ENCODE data around the gene TBC1D3B.
"Not testable (repeated sequence)": the region's sequence is repeated elsewhere in the genome, so short reads cannot be mapped to it uniquely, and the experiment has no call there.

Gene TBC1D3B

GRCh38 chr17:36127199-36127893, 49.1 kb downstream of the TBC1D3B start:
- no peak for DNase-seq

GRCh38 chr17:36124879-36125824, 51.3 kb downstream of the TBC1D3B start:
- no peak for DNase-seq

- DNase-seq = no peak
These were observed 53.0 kb downstream of the TBC1D3B start for GRCh38 chr17:36123431-36123830.

- not testable (repeated sequence) for DNase-seq
These were observed 55.3 kb downstream of the TBC1D3B start for GRCh38 chr17:36121099-36121498.

- DNase-seq = no peak
These were observed 56.2 kb downstream of the TBC1D3B start for GRCh38 chr17:36120221-36120620.

GRCh38 chr17:36118477-36119353, 57.7 kb downstream of the TBC1D3B start:
- no peak for DNase-seq

GRCh38 chr17:36117505-36118382, 58.7 kb downstream of the TBC1D3B start:
- DNase-seq = no peak
